CD4-positive, alpha-beta T cell treated with Interferon gamma for 1 hour (primary cell): ENCODE data around the gene UHRF1.
A peak's percentile ranks its signal among the peaks of the same experiment; 100 is the strongest.

Experiments used
- DNase-seq: peaks from one replicate; pipeline ENCODE4 v3.0.0-alpha.2; 2020

UHRF1 gene

DNA sequence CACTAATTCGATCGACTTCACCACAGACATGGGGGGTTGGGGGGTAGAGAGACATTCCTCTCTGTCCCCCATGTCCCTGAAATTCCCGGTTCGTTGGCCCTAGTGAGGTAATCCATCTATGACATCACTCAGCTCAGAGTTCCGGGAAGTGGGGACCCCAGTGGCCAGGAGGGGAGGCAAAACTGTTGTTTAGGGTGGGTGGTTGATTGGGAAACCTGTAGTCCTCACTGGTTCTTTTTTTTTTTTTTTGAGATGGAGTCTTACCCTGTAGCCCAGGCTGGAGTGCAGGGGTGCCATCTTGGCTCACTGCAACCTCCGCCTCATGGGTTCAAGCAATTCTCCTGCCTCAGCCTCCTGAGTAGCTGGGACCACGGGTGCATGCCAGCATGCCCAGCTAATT is 6.5 kb upstream of the UHRF1 start, which contains the start of gene ARRDC5:
ARRDC5 (minus strand) TSS at position 101 of the 400 bp plus-strand sequence; CDS start at position 30, 71 bp downstream.
- DNase-seq, result no peak

DNA sequence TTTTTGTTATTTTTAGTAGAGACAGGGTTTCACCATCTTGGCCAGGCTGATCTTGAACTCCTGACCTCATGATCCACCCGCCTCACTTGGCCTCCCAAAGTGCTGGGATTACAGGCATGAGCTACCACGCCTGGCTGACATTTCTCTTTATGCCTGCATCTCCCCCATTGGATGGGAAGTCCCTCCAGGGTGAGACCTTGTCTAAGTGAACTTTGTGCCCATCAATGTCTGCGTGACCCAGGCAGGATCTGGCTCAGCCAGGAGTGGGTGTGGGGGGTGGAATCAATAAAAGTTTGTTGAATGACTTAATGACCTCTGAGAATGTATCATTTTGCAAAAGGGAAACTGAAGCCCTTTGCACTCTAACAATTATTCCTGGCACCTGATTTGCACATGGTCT is 4.8 kb upstream of the UHRF1 start:
- no peak for DNase-seq

GRCh38 chr19:4906963-4907362 is 2.3 kb upstream of the UHRF1 start:
- no peak for DNase-seq

- no peak for DNase-seq
Measured at GRCh38 chr19:4908360-4908759, 941 bp upstream of the UHRF1 start.

- no peak for DNase-seq
Measured at GRCh38 chr19:4908781-4909155, 533 bp upstream of the UHRF1 start.

GRCh38 chr19:4909897-4910593 is 744 bp downstream of the UHRF1 start:
- DNase-seq, result peak; percentile 91

DNA sequence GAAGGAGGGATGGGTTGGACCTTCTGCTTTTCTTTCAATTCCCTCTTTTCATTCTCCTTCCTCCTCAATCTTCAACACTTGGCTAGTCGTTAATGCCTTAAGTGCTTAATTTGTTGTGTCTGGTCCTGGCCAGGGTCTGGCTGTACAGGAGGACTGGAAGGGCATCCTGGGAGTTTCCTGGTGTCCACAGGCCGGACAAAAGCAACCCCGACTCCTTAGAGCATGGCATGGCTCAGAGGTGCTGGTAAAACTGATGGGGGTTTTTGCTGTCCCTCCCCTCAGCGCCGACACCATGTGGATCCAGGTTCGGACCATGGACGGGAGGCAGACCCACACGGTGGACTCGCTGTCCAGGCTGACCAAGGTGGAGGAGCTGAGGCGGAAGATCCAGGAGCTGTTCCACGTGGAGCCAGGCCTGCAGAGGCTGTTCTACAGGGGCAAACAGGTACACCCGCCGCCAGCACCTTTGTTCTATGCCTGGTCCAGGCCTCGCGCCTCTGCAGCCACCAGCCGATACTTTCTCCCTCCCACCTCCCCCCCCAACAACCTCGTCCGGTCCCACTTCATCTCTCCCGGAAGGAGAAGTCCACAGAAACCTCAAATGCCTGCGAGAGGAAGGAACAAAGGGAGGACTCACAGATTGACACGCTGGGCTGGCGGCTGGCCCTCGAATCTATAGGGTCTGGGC is 1.4 kb downstream of the UHRF1 start:
- no peak for DNase-seq

DNA sequence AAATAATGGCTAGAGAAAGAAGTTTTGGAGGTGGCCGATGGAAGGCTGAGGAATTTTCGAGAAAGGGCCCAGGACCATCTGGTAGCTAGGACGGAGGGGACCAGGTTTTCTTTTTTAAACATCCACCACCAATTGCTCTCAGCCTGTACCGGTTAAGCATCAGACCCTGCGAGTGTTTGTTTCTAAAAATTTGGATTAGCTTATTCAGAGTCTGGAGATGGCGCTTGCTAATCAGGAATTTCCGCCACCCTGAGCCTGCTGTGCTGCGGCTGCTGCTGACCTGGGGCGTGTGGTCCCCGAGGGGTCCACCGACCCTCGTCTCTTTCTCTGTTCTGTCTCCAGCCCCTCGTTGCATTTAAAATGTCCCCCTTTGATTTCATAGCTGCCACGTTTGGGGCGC is 2.0 kb downstream of the UHRF1 start:
- no peak for DNase-seq

GRCh38 chr19:4911786-4912672 is 2.7 kb downstream of the UHRF1 start:
- peak; percentile 64 for DNase-seq

DNA sequence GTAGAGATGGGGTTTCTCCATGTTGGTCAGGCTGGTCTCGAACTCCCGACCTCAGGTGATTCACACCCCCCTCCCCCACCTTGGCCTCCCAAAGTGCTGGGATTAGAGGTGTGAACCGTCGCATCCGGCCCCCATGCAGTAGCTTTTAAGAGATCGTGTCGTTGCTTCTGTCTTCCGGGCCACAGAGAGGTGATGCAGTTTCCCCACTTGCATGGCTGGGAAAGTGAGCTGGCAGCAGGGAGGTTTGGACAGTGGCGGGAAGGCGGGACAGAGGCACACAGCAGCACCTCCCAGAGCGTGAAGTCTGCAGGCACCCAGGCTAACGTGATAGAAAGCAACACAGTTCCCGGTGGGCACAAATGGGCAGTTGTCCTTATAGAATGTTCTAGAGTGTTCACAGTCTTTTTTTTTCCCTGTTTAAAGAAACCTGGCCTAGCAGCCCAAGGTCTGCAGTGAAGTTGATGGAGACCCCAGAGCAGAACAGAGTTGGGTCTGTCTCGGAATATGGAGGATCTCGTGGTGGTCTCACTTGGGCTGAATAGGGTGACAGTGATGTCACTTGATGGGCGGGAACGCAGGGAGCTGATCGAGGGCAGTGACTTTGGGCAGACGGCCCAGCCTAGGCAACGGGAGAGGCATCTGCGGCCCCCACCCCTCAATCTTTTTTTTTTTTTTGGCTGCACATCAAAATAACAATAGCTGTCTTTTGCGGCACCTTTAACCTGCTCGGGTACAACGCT is 4.9 kb downstream of the UHRF1 start:
- DNase-seq, result peak; percentile 44

- peak; percentile 74 for DNase-seq
Measured at GRCh38 chr19:4914736-4915501, 5.6 kb downstream of the UHRF1 start.

GRCh38 chr19:4916292-4917082 is 7.2 kb downstream of the UHRF1 start:
- DNase-seq, result peak; percentile 50

DNA sequence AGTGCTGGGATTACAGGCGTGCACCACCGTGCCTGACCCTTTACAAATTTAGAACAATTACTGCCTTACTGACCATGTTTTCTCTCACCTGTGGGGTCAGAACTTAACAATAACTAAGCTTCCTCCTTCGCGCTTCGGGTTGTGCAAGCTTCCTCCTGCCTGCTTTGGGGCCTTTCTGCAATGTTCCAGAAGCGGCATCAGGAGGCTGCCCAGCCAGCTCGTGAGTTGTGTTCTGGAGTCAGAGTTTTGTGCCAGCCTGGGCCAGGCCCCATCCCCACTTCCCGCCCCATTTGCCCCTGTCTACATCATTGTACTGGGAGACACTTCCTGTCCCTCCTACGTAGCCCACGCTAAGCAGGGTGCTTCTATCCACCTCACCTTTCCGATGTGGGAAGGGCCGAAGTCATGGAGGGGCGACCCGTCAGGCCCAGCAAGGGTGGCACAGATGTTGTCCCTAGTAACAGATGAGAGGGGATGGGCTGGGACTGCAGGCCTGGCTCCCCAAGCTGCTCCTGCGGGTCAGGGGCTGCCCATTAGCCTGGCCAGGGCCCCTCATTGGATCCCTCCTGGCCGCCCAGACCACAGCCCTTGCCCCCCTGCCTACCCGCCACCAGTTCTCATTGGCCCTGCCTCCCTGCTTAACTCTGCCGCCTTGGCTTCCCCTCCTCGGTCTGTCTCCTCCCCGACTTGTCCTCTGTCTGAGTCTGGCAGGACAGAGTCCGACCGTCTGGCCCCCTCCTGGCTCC is 13.4 kb downstream of the UHRF1 start:
- DNase-seq, result no peak

GRCh38 chr19:4923276-4923747 is 14.0 kb downstream of the UHRF1 start:
- no peak for DNase-seq

DNA sequence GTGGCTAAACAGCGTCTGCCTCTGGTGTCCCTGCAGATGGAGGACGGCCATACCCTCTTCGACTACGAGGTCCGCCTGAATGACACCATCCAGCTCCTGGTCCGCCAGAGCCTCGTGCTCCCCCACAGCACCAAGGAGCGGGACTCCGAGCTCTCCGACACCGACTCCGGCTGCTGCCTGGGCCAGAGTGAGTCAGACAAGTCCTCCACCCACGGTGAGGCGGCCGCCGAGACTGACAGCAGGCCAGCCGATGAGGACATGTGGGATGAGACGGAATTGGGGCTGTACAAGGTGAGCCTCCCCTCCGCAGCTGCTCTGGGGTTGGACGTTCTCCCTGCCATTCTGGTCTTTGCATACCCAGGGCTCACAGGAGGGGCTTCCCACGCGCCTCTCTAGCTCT is 19.9 kb downstream of the UHRF1 start:
- DNase-seq, result no peak

DNA sequence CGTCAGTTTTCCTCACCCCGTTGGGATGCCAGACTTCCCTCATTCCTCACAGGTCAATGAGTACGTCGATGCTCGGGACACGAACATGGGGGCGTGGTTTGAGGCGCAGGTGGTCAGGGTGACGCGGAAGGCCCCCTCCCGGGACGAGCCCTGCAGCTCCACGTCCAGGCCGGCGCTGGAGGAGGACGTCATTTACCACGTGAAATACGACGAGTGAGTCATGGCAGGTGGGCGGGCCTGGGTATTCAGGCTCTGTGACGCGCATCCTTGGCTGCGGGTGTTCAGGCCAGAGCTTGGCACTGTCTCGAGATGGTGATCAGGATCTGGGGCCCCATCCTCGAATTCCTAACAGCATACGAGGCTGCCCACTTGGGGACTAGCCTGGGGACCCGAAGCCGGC is 21.4 kb downstream of the UHRF1 start:
- no peak for DNase-seq

GRCh38 chr19:4932711-4933110 is 23.4 kb downstream of the UHRF1 start:
- DNase-seq, result no peak

DNA sequence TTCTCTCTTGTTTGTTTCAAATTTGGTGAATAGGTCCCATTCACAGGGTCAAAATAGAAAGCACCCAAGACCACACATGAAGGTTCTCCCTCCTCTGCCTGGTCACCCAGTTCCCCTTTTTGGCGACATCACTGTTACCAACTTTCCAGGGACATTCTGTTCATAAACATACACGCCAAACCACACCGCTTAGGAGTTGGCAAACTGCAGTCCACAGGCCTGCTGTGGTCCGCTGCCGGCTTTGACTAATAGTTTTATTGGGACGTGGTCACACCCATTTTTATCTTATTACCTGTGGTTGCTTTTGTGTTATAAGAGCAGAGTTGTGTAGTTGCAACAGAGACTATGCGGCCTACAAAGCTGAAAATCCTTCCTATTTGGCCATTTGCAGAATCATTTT is 24.2 kb downstream of the UHRF1 start:
- no peak for DNase-seq

GRCh38 chr19:4935444-4935843 is 26.1 kb downstream of the UHRF1 start:
- no peak for DNase-seq

DNA sequence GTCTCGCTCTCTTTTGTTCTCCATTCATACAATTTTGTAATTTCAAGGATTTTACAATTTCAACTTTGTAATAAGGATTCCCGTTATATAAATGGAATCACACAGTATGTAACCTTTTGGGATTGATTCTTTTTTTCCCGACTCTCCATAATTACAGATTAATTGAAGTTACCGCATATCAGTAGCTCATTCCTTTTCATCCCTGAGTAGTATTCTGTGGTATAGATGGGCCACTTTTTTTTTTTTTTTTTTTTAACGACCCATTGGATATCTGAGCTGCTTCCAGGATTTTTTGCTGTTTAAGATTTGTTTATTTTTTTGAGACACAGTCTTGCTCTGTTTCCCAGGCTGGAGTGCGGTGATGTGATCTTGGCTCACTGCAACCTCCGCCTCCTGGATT is 27.8 kb downstream of the UHRF1 start:
- DNase-seq, result no peak
